ENCODE data around the gene HIGD1B.

The HIGD1B gene

GRCh38 chr17:44880062-44880461 is 32.4 kb downstream of the HIGD1B start:
- DNase-seq, result no peak

DNA sequence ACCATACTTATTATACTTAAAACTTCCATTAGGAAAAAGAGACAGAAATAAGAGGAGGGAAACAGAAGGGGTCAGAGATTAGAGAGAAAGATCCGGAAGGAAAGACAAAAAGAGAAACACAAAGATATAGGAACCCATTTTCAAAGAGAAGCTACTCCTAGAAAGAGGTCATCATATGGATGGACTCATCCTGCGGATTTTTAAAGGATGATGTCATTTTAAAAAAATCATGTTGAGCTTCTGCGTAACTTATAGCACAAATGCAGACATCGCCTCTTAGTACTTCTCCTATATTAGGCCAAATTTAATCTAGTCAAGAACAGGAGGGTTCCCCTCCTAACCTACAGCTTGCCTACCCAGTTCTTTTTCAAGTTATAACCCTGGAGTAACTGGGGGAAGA is 33.5 kb downstream of the HIGD1B start:
- no peak for DNase-seq

GRCh38 chr17:44884941-44885340 is 37.3 kb downstream of the HIGD1B start:
- DNase-seq, result no peak

DNA sequence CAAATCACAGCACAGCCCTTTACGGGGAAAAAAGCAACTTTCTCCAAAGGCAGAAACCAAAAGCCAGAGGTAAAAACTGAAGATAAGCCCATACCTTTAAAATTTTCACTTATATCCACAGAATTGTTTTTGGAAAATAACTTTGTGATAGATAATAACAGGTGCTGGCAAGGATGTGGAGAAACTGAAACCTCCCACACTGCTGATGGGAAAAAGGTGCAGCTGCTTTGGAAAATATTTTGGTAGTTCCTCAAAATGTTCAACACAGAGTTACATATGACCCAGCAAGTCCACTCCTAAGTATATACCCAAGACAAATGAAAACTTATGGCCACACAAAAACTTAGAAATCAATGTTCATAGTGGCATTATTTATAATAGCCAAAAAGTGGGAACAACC is 39.3 kb downstream of the HIGD1B start:
- no peak for DNase-seq

- peak; percentile 25 for DNase-seq
Measured at GRCh38 chr17:44887971-44888954, 40.6 kb downstream of the HIGD1B start.

DNA sequence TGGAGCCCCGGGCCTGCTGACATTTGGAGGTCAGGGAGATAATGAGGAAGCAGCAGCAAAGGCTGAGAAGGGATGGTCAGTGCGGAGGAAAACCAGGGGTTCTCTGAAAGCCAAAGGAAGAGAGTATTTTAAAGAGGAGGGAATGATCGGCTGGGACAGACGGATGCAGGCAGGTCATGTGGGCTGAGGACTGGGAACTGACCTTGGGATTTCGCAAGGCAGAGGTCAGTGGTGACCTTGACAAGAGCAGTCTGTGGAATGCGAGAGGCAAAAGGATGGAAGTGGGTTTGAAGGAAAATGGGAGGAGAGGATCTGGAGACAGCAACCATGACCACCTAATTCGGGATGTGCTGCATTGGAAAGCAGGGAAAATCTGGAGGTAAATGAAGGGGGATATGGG is 41.3 kb downstream of the HIGD1B start:
- DNase-seq, result no peak

GRCh38 chr17:44892250-44892649 is 44.6 kb downstream of the HIGD1B start:
- DNase-seq, result no peak

DNA sequence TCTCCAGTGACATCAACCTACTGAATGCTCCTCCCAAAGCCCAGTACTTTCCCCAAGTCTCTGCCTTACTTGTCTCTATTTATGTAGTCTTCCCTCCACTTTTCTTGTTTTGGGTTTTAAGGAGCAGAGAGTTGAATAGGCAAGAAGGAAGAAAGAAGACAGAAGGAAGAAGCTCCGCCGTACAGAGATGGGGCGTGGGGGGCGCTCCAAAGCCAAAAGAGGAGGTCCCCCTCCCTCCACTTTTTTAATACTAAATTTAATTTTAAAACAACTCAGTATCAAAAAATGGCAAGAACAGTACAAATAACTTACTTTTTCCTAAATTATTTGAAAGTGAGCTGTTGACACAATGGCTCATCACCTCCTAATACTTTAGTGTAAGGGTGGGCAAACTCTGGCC is 47.0 kb downstream of the HIGD1B start:
- no peak for DNase-seq

- peak; percentile 42 for DNase-seq
Measured at GRCh38 chr17:44898768-44899073, 51.0 kb downstream of the HIGD1B start.

DNA sequence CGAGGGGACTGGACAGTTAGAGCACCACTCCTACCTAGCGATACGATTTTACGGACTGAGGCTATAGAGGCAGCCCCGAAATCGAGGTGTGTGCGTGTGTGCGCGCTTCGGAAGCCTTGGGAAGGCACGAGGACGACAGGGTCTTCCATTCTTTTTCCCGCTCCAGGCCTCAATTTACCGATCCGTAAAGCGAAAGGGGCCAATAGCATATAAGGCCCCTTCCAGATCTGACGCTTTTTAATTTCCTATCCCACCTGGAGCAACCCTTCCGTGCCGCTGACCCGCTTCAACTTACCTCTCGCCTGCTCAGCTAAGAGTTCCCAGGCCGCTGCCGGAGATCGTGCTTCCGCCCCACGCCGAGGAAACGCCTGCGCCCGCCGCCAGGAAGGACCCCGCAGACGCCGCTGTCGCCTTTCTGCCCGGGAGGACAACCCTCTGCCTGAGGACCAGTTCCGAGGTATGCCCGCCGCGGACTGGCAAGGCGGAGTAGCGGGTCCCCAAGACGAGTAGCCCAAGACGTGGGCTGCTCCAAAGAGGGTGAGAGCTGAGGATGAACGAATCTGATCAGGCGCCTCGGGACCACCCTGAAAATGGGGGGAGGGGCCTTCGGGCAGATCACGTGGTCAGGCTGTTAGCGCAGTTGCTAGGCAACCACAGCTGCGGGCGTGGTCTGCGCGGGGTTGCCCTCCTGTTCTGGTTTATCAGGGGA is 51.5 kb downstream of the HIGD1B start, which contains the start of gene EFTUD2:
Gene EFTUD2, minus strand, starts transcription at position 372 of the 709 bp plus-strand sequence. CDS start 4,924 bp downstream, outside the sequence.
- DNase-seq, result peak; percentile 93

Data from CD4-positive, alpha-beta T cell treated with Interleukin-21 for 1 hour (primary cell).